BLaER1 (cell line): ENCODE results near the gene RBM18.

Experiments
- H3K27ac ChIP-seq: shearing (Covaris generic); formaldehyde crosslinking; 2 replicates; pipeline ENCODE4 v1.8.1; 2022
- H3K27me3 ChIP-seq: shearing (Covaris generic); formaldehyde crosslinking; 2 replicates; pipeline ENCODE4 v1.8.1; 2022
- H3K36me3 ChIP-seq: shearing (Covaris generic); formaldehyde crosslinking; 2 replicates; pipeline ENCODE4 v1.8.1; 2022
- H3K4me1 ChIP-seq: shearing (Covaris generic); formaldehyde crosslinking; 2 replicates; pipeline ENCODE4 v1.8.1; 2022
- H3K4me2 ChIP-seq: shearing (Covaris generic); formaldehyde crosslinking; 2 replicates; pipeline ENCODE4 v1.8.1; 2022
- H3K4me3 ChIP-seq: shearing (Covaris generic); formaldehyde crosslinking; 2 replicates; pipeline ENCODE4 v1.8.1; 2022
- H3K9ac ChIP-seq: shearing (Covaris generic); formaldehyde crosslinking; 2 replicates; pipeline ENCODE4 v1.8.1; 2022
- H3K9me3 ChIP-seq: shearing (Covaris generic); formaldehyde crosslinking; 2 replicates; pipeline ENCODE4 v1.8.1; 2022
- H4K20me1 ChIP-seq: shearing (Covaris generic); formaldehyde crosslinking; 2 replicates; pipeline ENCODE4 v1.8.1; 2022
- Cebpa-rat ChIP-seq: shearing (Covaris generic); IDR thresholded peaks from 2 replicates; pipeline ENCODE4 v1.8.1; 2022

Gene RBM18

GRCh38 chr9:122262073-122262472, 2.6 kb downstream of the RBM18 start:
- Histone ChIP-seq H3K9me3 (no peaks in the 10 kb centered on the region), H3K9ac (no peak overlapping the region), H3K36me3 (peaks cover 49% of the 10 kb centered on the region), H3K4me2 (peak overlapping the region; percentile 96), H3K4me3 (no peak overlapping the region), H3K27me3 (no peaks in the 10 kb centered on the region), H3K4me1 (peaks cover 40% of the 10 kb centered on the region), H3K27ac (no peak overlapping the region), H4K20me1 (peaks cover 48% of the 10 kb centered on the region)
- TF ChIP-seq Cebpa-rat, result no peak

DNA sequence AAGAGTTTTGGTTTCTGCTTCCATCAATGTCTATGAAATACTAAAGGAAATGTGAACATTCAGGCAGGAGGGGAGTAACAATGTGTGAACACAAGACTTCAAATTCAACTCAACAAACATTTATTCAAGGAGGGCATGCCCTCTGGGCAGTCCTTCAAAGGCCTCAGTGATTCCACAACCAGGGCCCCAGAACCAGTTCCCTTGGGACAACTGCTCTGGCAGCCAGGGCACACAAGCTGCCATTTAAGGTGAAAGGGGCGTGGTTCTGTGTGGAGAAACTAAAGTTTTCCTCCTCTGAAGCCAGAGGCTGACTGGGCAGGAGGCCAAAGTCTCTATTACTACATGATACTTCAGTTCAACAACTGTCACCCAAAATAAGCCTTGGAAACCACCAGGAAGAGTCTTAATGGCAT, 3.2 kb downstream of the RBM18 start:
- H4K20me1 ChIP-seq, result peaks cover 54% of the 10 kb centered on the region
- H3K4me2 ChIP-seq, result peak overlapping the region; percentile 12; the same call in 1 of the 2 replicates

GRCh38 chr9:122258886-122259415, 5.7 kb downstream of the RBM18 start:
- no peaks in the 10 kb centered on the region for H3K9me3 ChIP-seq
- TF ChIP-seq Cebpa-rat, result no peak
- H3K4me3 ChIP-seq, result no peak overlapping the region
- peaks cover 76% of the 10 kb centered on the region for H3K36me3 ChIP-seq
- H3K27me3 ChIP-seq, result no peaks in the 10 kb centered on the region
- no peak overlapping the region for H3K27ac ChIP-seq
- no peak overlapping the region for H3K4me2 ChIP-seq
- H4K20me1 ChIP-seq, result peaks cover 76% of the 10 kb centered on the region
- no peak overlapping the region for H3K9ac ChIP-seq
- peaks cover 26% of the 10 kb centered on the region for H3K4me1 ChIP-seq

More for the DNA sequence above, 3.2 kb downstream of the RBM18 start:
- Histone ChIP-seq H3K4me1 (peaks cover 37% of the 10 kb centered on the region), H3K27ac (no peak overlapping the region), H3K36me3 (peaks cover 52% of the 10 kb centered on the region), H3K9ac (no peak overlapping the region), H3K4me3 (no peak overlapping the region), H3K27me3 (no peaks in the 10 kb centered on the region), H3K9me3 (no peaks in the 10 kb centered on the region)
- TF ChIP-seq Cebpa-rat, result no peak

DNA sequence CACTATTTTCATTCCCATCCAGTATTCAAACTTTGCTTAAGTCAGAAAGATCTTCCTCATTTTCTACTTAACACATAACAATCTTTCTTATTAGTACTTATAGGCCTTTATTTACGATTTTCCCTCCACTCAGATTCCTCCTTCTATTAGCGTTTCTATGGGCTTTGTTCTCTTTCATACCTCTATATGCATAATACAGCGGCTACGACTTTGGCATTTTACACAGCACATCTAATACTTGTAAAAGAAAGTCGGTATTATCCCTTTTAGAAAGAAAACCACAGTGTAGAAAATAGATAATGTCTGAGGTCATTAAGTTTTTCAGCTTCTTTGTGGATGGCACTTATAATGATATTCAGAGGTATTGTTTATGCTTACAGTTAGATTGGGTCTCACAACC, 8.4 kb downstream of the RBM18 start:
- Histone ChIP-seq H3K36me3 (peaks cover 96% of the 10 kb centered on the region), H3K4me1 (no peaks in the 10 kb centered on the region)

DNA sequence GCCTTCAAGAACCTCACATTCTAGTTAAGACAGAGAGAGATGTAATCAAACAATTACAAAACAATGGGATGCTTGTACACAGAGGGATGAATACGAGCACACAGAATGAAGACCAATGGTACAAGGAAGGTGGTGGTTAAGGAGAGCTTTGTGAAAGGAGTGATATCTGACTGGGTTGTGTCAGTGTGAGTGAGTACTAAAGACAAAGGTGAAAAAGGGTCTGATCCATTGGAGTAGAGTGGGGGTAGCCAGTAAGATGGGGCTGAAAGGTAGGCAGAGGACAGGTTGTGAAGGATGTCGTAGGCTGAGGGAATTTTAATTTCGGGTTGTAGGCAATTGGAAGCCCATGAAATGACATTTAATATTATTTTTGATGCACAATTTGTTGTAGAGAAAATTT, 9.9 kb downstream of the RBM18 start:
- Histone ChIP-seq H3K27me3 (no peaks in the 10 kb centered on the region), H3K4me3 (no peak overlapping the region), H3K4me1 (no peaks in the 10 kb centered on the region), H3K36me3 (peaks cover 96% of the 10 kb centered on the region), H3K9ac (no peak overlapping the region), H4K20me1 (peaks cover 70% of the 10 kb centered on the region), H3K27ac (no peak overlapping the region), H3K4me2 (no peak overlapping the region), H3K9me3 (no peaks in the 10 kb centered on the region)
- no peak for TF ChIP-seq Cebpa-rat

More for the DNA sequence above, 8.4 kb downstream of the RBM18 start:
- no peak overlapping the region for H3K27ac ChIP-seq
- no peak overlapping the region for H3K4me2 ChIP-seq
- H3K9me3 ChIP-seq, result no peaks in the 10 kb centered on the region
- no peak overlapping the region for H3K9ac ChIP-seq
- H4K20me1 ChIP-seq, result peaks cover 76% of the 10 kb centered on the region
- TF ChIP-seq Cebpa-rat, result no peak
- no peak overlapping the region for H3K4me3 ChIP-seq
- no peaks in the 10 kb centered on the region for H3K27me3 ChIP-seq

DNA sequence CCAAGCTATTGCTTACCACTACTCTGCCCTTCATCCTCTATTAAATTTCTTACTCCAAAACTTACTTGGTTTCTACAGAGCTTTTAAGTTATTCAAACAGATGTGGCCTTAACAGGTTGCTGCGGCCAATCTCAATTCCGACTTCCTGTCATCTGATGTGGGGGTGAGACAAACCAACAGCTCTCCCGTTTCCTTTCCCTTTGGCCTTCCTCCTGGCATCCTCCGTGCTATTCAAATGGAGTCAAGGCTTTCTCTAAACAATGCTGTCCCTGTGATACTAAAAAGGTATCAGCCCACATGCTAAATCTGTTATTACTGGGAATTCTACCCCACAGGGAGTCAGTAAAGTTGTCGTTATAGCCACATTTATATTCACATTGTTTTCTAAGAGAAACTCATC, 11.8 kb downstream of the RBM18 start:
- Histone ChIP-seq H3K27ac (no peak overlapping the region), H3K27me3 (no peaks in the 10 kb centered on the region), H3K36me3 (peaks cover 94% of the 10 kb centered on the region), H3K9me3 (no peaks in the 10 kb centered on the region), H4K20me1 (peaks cover 84% of the 10 kb centered on the region), H3K4me2 (no peak overlapping the region), H3K4me1 (no peaks in the 10 kb centered on the region), H3K9ac (no peak overlapping the region), H3K4me3 (no peak overlapping the region)
- no peak for TF ChIP-seq Cebpa-rat

GRCh38 chr9:122251351-122251750, 13.3 kb downstream of the RBM18 start:
- TF ChIP-seq Cebpa-rat, result no peak
- H3K9me3 ChIP-seq, result no peaks in the 10 kb centered on the region
- no peak overlapping the region for H3K9ac ChIP-seq
- H3K27me3 ChIP-seq, result no peaks in the 10 kb centered on the region
- peaks cover 76% of the 10 kb centered on the region for H4K20me1 ChIP-seq
- H3K4me1 ChIP-seq, result no peaks in the 10 kb centered on the region
- no peak overlapping the region for H3K4me3 ChIP-seq
- H3K4me2 ChIP-seq, result no peak overlapping the region
- H3K27ac ChIP-seq, result no peak overlapping the region
- H3K36me3 ChIP-seq, result peaks cover 98% of the 10 kb centered on the region

DNA sequence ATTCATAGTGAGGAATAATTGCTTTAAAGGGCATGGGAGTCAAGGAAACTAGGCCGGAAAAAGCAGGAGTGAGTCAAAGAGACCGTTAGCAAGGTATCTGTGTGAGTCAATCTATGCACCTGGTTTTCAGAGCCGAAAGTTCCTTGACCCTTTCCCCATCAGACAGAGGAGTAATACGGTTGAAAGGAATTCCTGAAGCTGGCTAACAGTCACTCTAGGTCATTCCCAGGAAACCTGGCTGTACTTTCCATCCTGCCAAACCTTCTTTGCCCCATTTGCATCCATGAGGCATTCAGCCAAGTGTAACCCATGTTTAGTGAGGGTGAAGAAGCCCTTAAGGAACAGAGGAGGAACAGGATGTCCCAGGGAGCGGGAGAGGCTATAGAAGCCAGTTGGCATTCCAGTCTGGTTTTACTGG, 16.2 kb downstream of the RBM18 start:
- Histone ChIP-seq H3K4me1 (no peaks in the 10 kb centered on the region), H3K4me3 (no peak overlapping the region), H3K4me2 (no peak overlapping the region), H3K27ac (no peak overlapping the region), H4K20me1 (peaks cover 48% of the 10 kb centered on the region), H3K36me3 (peaks cover 98% of the 10 kb centered on the region), H3K27me3 (no peaks in the 10 kb centered on the region), H3K9ac (no peak overlapping the region), H3K9me3 (no peaks in the 10 kb centered on the region)
- no peak for TF ChIP-seq Cebpa-rat

DNA sequence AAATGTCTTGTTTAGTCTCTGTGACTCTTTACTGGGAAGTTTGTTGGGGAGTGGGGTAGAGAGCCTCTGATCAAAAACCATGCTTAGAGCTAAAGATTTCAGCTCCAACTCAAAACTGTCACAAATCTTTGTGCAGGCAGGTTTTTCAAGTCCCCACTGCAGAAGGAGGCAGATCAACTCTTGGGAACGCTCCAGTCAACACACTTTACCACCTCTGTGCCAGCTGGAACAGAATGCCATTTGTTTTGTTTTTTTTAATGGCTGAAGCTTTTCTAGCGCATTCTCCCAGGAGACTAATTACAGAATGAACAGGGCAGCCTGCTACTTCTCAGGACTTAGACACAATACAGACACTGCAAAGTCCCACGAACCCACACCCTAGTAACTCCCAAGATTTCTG, 18.0 kb downstream of the RBM18 start:
- Histone ChIP-seq H3K4me1 (no peaks in the 10 kb centered on the region), H3K27me3 (no peaks in the 10 kb centered on the region), H3K4me2 (no peak overlapping the region), H4K20me1 (peaks cover 30% of the 10 kb centered on the region), H3K27ac (no peak overlapping the region), H3K9ac (no peak overlapping the region), H3K9me3 (no peaks in the 10 kb centered on the region), H3K4me3 (no peak overlapping the region), H3K36me3 (peaks cover 98% of the 10 kb centered on the region)
- no peak for TF ChIP-seq Cebpa-rat

DNA sequence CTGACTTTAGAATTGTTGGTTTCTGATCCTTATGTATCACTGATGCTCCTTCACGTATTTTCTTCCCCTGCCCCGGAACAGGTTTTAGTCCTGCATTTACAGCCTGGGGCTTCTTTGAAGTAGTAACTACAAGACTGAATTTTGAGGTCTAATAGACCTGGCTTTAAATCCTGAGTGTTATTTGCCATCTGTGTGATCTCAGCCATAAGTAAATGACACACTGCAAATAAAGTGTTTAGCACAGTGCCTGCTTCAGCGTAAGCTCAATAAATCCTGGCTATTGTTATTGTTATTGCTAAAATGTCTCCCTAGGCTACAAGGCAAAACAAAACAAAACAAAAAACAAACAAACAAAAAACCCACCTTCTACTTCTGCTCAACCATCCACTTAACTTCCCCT, 20.3 kb downstream of the RBM18 start:
- Histone ChIP-seq H3K9me3 (no peaks in the 10 kb centered on the region), H3K9ac (no peak overlapping the region), H3K27ac (no peak overlapping the region), H3K4me1 (no peaks in the 10 kb centered on the region), H4K20me1 (peaks cover 21% of the 10 kb centered on the region; the same call in 1 of the 2 replicates), H3K4me3 (no peak overlapping the region), H3K4me2 (no peak overlapping the region), H3K27me3 (no peaks in the 10 kb centered on the region), H3K36me3 (peaks cover 96% of the 10 kb centered on the region)
- no peak for TF ChIP-seq Cebpa-rat

- TF ChIP-seq Cebpa-rat, result no peak
- no peaks in the 10 kb centered on the region for H3K4me1 ChIP-seq
- H3K4me3 ChIP-seq, result no peak overlapping the region
- no peaks in the 10 kb centered on the region for H3K9me3 ChIP-seq
- no peaks in the 10 kb centered on the region for H3K27me3 ChIP-seq
- H3K27ac ChIP-seq, result no peak overlapping the region
- peaks cover 63% of the 10 kb centered on the region for H3K36me3 ChIP-seq
- no peak overlapping the region for H3K9ac ChIP-seq
- 0 out of 2 replicates have a peak, but pooled peaks cover 6% of the 10 kb centered on the region for H4K20me1 ChIP-seq
- no peak overlapping the region for H3K4me2 ChIP-seq
Observed at GRCh38 chr9:122239722-122240121, 24.9 kb downstream of the RBM18 start.
